ENCODE results near the gene INTS6. TPM values are rescaled to one million over a fixed set of nuclear protein-coding genes. Genes with fewer than 3 reads are reported as not detected.

Gene INTS6
- total RNA-seq, 4 donors from 2014 or later = 34.3 to 56.9 (median 53.0) TPM

GRCh38 chr13:51361106-51361505, 91.7 kb downstream of the INTS6 start:
- TF ChIP-seq CTCF (IDR thresholded peaks at IDR 0.05) (no peak), POLR2A (IDR thresholded peaks at IDR 0.05) (no peak)
- H3K4me1 ChIP-seq = no peaks in the 10 kb centered on the region

GRCh38 chr13:51360489-51360888, 92.3 kb downstream of the INTS6 start:
- Histone ChIP-seq H3K36me3 (no peaks in the 10 kb centered on the region), H3K4me1 (no peaks in the 10 kb centered on the region), H3K27me3 (no peaks in the 10 kb centered on the region), H3K27ac (no peak overlapping the region), H3K9me3 (no peaks in the 10 kb centered on the region), H3K4me3 (no peak overlapping the region)
- intact Hi-C loops (cut with DNase I; ENCODE audit: low total_unique reads) = no loop called here
- no peak for TF ChIP-seq POLR2A (IDR thresholded peaks at IDR 0.05)
- no peak for TF ChIP-seq CTCF (IDR thresholded peaks at IDR 0.05)
- DNase-seq = no peak

More at GRCh38 chr13:51361106-51361505, 91.7 kb downstream of the INTS6 start:
- H3K27me3 ChIP-seq = no peaks in the 10 kb centered on the region
- H3K27ac ChIP-seq = no peak overlapping the region
- H3K9me3 ChIP-seq = no peaks in the 10 kb centered on the region
- no peak for DNase-seq
- intact Hi-C loops (cut with DNase I; ENCODE audit: low total_unique reads) = no loop called here
- H3K36me3 ChIP-seq = no peaks in the 10 kb centered on the region
- H3K4me3 ChIP-seq = no peak overlapping the region

GRCh38 chr13:51359352-51359751, 93.5 kb downstream of the INTS6 start:
- DNase-seq = no peak
- Histone ChIP-seq H3K36me3 (no peaks in the 10 kb centered on the region), H3K4me3 (no peak overlapping the region), H3K4me1 (no peaks in the 10 kb centered on the region), H3K27me3 (no peaks in the 10 kb centered on the region), H3K27ac (no peak overlapping the region), H3K9me3 (no peaks in the 10 kb centered on the region)
- intact Hi-C loops (cut with DNase I; ENCODE audit: low total_unique reads) = no loop called here
- no peak for TF ChIP-seq CTCF (IDR thresholded peaks at IDR 0.05)
- TF ChIP-seq POLR2A (IDR thresholded peaks at IDR 0.05) = no peak

GRCh38 chr13:51357928-51358595, 94.8 kb downstream of the INTS6 start:
- Histone ChIP-seq H3K9me3 (no peaks in the 10 kb centered on the region), H3K36me3 (no peaks in the 10 kb centered on the region), H3K4me1 (no peaks in the 10 kb centered on the region), H3K4me3 (no peak overlapping the region), H3K27ac (no peak overlapping the region), H3K27me3 (no peaks in the 10 kb centered on the region)
- no peak for TF ChIP-seq POLR2A (IDR thresholded peaks at IDR 0.05)
- TF ChIP-seq CTCF (IDR thresholded peaks at IDR 0.05) = no peak
- DNase-seq = no peak
- intact Hi-C loops (cut with DNase I; ENCODE audit: low total_unique reads) = no loop called here

GRCh38 chr13:51355217-51355616, 97.6 kb downstream of the INTS6 start:
- Histone ChIP-seq H3K27ac (no peak overlapping the region), H3K9me3 (no peaks in the 10 kb centered on the region), H3K4me3 (no peak overlapping the region), H3K36me3 (no peaks in the 10 kb centered on the region), H3K27me3 (no peaks in the 10 kb centered on the region), H3K4me1 (no peaks in the 10 kb centered on the region)
- no peak for DNase-seq
- no peak for TF ChIP-seq POLR2A (IDR thresholded peaks at IDR 0.05)
- no peak for TF ChIP-seq CTCF (IDR thresholded peaks at IDR 0.05)
- intact Hi-C loops (cut with DNase I; ENCODE audit: low total_unique reads) = no loop called here
